HG03045 (cell line): ENCODE measurements around the gene CFAP161.
"Not testable (repeated sequence)": the region's sequence is repeated elsewhere in the genome, so short reads cannot be mapped to it uniquely, and the experiment has no call there.

Experiments
- ATAC-seq: cut with Tn5 transposase; IDR thresholded peaks from one replicate; pipeline ENCODE4 v1.9.1; 2021; ENCODE audit warnings: mild to moderate bottlenecking, moderate library complexity; ENCODE audit not compliant: unreplicated experiment

Gene CFAP161

DNA sequence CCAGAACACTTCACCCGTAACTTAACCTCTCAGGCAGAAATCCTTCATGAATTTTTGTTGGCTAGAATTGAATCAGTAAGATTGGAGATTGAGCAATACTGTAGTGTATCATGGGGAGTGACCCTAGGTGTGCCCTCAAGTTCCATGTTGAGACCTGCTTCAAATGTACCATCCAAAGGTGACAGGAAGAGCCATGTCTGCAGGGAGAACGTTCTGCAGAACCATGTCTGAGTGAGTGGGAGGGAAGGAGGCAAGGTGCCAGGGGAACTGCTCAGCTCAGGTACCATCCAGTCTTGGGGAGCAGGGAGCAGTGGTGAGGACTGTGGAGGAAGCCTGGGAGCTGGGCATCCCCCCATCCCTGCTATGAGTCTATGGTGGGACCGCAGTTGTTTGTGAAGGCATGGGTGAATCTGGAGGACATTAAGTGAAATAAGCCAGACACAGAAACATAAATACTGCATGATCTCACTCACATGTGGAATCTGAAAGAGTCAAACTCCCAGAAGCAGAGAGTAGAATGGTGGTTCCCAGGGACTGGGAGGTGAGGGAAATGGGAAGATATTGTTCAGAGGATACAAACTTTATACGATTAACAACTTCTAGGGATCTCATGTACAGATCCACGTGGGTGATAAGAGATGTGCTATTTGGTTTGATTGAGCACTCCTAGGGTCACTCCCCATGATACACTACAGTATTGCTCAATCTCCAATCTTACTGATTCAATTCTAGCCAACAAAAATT is 23.3 kb downstream of the CFAP161 start:
- ATAC-seq = no peak

DNA sequence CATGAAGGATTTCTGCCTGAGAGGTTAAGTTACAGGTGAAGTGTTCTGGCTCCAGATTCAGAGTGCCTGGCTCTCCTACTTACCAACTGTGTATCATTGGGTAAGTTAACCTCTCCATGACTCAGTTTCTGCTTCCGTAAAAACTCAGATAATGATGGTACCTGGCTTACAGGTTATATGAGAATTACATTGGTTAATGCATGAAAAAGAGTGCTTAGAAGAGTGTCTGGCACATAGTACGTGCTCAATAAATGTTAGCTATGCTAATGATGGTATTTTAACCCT is 23.8 kb downstream of the CFAP161 start:
- no peak for ATAC-seq

DNA sequence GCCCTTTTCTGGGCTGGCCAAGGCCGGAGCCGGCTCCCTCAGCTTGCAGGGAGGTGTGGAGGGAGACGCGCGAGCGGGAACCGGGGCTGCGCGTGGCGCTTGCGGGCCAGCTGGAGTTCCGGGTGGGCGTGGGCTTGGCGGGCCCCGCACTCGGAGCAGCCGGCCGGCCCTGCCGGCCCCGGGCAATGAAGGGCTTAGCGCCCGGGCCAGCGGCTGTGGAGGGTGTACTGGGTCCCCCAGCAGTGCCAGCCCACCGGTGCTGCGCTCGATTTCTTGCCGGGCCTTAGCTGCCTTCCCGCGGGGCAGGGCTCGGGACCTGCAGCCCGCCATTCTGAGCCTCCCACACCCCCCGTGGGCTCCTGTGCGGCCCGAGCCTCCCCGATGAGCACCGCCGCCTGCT is 24.5 kb downstream of the CFAP161 start:
- not testable (repeated sequence) for ATAC-seq

DNA sequence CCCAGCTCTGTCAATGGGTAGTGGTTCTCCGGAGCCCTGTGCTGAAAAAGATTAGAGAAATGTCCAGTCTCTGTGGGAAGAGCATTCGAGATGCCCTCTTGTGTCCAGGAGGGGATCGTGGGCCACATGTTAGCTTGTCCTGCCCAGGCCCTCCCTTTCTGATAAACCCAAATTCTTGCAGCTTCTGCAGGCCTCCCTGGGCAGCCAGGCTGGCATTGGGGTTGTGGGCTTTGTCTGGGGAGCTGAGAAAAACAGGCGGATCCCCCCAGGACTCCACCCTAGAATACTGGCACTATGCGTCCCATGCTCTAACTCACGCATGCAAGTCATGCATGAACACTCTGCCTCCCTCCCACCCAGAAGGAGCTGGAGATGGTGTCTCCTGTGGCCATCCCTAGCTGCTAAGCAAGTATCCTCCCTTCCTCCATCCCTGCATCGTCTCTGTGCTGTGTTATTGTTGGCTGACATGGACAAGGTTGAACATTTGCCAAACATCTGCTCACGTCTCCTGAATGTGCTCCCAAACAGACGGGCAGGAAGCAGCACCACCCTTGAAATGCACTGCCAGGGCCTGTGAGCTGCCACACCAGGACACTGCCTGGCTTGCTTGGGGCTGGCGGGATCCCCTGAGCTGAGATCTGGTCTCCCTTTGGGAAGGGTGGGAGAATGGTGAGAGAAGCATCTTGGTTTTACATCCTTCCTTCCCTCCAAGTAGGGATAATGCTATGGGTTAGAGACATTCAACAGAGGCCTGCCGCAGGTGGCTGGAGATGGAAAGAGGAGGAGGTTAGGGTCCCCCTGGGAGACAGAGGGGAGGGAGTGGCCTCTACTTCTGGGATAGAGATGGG is 26.5 kb downstream of the CFAP161 start:
- no peak for ATAC-seq

DNA sequence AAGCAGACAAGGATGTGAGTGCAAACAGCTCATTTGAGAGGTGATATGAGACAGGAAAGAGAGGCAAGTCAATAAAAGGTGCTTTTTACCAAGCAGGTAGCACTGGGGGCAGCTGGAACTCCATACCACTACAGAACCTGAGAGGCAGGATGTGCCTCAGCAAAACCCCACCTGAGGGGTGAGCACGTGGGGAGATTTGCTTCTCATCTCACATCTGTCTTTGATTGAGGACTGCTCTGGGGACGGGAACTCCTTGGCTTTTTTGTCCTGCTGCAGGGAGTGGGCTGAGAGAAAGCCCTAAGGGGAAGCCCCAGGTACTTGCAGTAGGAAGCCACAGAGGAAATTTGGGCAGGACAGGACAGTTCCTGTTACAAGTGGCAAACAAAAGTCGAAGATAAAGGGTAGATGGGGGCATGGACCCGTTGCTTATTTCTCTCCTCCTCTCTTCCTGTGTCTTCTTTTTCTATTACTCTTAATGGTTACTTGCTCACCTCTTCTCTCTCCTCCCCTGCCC is 27.1 kb downstream of the CFAP161 start:
- ATAC-seq = no peak

DNA sequence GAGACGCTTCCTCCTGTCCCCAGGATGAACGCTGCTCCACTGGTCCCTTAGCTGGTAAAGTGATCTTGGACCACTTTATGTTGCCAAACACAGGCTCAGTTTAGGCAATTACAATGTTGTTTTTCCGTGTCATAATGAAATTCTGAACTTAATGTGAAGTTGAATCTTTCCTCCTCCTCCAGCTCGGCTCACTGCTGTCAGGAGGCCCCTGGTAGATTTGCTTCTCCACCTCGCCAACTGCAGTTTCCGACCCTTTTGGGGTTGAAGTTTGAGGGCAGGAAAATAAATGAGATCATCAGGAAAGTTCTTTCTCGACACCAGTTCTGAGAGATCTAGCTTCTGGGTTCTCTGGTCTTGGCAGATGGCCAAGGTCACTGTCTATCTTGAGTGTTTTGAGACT is 27.8 kb downstream of the CFAP161 start:
- no peak for ATAC-seq

DNA sequence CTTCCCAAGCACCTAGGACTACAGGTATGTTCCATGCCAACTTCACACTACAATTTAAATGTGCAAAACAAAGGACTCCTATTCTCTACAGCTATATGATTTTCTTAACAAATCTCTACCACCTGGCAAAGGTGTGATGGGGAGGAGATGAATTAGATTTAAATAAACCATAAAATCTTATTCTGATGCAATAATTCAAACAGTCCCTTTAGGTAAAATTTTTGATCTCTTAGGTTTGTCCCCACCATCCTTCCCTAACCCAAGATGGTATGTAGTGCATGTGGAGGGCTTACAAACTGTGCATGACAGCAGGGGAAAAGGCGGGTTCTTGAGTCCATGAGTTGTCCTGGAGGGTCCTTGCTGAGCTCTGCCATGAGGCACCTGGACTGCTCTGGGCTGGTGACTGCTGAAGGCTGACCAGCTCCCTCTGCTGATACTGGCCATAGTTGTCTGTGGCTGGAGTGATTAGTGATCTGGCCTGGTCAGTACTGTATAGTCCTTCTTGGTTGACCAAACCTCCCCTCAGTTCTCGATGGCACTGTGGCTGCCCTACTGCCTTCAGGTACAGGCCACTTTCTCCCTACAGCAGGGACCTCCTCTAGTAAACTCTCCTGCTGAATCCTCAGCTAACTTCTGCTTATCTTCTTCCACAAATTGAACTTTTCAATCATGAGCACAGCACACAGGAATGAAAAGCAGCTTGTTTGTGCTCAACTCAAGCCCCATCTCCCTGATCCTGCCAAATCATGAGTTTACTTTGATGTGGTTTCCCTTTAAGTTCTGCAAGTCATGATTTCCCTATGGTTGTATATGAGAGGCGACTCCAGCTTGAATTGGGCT is 30.1 kb downstream of the CFAP161 start:
- ATAC-seq = no peak

DNA sequence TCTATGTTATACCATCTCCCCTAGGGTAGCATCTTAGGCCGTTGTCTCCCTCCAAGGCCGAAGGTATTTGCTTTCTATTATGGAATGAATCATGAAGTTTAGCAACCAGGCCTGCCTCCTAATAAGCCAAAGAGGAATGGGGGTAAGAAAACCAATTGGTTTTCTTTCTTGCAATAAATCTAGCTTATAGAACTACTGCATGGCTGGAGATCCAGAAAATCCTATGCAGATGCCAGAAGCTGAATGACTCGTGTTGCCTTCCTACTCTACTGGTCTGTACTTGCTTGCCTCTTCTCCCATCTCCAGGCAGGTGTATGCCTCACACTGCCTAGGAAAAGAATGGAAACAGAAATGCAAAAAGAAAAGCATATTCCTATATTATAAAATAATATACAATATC is 31.5 kb downstream of the CFAP161 start:
- ATAC-seq = no peak

DNA sequence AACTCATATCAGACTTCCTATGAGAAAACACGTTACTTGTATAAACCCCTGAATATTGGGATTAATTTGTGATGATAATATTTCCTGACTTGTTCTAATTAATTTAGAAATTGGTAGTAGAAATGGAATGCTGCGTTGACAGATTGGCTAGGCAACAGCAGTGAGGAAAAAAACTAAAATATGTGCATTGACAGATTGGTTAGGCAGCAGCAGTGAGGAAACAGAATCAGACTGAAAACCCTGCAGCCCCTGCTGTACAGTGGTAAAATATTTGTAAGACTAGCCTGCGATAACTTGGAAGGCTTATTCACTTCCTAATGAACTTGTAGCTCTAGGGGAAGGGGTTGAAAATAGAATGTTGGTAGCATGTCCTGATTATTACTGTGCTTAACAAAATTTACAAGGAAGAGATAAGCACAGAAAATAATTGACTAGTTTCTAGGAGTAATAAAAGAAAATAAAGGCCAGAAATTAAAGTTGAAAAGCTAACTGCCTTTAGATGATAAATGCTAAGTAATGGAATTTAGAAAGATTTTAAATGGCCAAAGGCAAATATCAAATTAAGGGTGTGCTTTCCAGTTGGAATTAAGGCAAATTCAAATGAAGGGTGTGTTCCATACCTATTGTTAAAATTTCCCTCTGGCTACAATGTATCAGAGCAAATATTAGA is 32.7 kb downstream of the CFAP161 start:
- ATAC-seq = no peak

DNA sequence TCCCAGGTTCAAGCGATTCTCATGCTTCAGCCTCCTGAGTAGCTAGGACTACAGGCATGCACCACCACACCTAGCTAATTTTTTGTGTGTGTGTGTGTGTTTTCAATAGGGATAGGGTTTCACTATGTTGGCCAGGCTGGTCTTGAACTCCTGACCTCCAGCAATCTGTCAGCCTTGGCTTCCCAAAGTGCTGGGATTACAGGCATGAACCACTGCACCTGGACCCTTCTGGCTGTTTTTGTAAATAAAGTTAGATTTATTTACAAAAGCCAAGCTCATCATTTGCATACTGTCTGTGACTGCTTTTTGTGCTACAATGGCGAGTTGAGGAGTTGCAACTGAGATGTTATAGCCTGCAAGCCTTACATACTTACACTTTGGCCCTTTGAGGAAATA is 34.1 kb downstream of the CFAP161 start:
- ATAC-seq = no peak

DNA sequence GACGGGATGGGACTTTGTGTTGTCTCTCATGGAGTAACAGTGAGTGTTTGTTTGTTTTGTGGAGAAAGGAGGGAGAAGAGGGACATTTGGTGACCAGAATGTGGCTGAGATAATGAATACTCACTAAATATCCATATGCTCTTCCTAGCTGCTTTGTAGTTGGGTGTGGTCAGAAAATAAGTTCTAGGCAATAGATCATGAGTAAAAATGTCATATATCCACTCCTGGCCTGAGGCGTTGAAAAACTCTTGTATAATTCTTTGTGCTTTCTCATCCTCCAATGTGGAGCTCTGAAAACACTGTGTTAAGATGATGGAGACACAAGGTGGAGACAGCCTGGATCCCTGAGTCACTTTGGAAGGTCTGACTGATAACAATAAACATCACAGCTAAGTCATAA is 34.6 kb downstream of the CFAP161 start:
- ATAC-seq = no peak

DNA sequence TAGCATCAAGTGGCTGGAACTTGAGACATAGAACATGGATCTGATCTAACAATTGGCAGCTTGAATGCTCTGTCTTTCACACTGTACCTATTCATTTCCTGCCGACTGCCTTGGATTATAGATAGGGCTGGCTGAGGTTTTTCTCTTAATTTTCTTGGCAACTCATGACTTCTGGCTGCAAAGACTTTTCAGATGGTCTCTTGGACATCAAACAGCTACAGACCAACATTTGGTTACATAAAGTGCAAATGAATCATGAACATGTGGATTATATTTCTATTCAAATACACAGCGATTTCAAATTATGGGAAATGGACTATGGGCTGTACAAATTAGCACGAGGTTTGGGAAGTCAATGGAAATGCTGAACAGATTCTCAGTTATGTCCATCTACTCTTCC is 36.4 kb downstream of the CFAP161 start:
- ATAC-seq = no peak

DNA sequence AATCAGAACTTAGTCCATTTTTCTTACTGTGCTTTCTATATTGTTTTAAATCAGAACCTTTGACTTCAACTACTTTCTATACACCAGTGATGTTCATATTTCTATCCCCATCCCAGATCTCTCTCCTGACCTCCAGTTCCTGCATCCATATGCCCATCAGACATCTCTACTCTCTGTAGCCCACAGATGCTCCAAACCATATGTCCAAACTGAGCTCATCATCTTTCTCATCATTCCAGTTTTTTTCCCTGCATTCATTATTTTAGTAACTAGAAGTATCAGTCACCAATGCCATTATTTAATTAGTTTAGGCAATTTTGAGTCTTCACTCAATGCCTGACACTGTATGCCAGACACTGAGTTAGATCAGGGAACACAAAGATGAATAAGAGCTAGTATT is 37.2 kb downstream of the CFAP161 start:
- ATAC-seq = no peak

DNA sequence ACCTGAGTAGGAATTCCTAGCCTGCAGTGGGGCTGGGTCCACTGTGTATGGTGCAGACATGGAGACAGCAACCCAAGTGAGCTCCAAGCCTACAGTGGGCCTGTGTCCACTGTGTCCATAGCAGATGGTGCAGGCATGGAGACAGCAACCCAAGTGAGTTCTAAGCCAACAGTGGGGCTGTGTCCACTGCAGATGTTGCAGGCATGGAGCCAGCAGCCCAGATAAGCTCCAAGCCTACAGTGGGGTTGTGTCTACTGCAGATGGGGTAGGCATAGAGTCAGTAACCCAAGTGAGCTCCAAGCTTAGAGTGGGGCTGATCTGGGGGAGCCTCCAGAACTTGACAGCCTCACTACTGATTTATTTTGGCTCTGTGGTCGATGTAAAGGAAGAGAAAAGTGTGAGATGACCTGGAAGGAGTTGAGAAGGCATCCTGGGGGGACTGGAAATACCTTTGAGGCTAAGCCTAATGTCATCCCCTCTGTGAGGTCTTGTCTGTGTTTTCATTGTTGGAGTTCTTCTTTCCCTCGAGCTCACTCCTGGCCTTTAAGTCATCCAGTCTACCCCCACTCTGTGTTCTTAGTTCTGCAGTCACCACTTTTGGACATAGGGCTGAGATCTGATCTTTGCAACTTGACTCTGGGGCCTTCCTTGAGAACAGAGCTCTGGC is 40.2 kb downstream of the CFAP161 start:
- no peak for ATAC-seq

DNA sequence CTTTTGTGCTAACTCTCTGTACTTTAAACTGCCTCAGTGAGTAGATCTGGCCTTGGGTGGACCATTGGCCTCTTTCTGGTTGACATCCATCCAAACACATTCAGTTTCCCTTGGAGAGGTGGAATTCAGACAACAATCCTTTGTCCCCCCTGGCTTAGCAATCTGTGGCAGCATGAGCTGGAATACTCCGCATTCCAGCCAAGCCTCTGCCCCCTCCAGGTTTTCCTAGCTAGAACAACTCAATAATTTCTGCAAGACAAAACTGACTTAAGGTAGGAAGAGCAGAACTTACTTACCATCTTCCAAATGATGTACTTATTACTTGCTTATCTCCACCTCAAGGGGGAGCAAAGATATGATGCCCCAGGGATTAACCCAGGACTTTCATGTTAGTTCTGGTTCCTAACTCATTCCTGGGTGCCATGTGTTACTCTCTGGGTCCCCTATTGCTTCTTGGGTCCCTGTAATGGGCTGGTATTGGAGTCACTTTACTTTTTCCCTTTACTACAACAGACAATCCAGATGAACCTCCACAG is 40.8 kb downstream of the CFAP161 start:
- no peak for ATAC-seq

DNA sequence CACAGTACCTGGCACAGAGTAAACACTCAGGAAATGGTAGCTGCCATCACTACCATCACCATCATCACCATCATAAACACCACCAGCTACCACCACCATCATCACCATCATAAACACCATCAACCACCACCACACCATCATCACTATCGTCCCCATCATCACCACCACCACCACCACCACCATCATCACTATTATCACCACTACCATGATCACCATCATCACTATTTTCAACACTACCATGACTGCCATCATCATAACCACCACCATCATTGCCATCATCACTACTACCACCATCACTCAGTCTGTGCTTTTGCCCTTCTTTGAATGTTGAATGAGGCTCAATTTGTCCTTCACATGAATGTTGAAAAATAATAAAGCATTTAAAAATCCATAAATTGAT is 41.4 kb downstream of the CFAP161 start:
- ATAC-seq = no peak

DNA sequence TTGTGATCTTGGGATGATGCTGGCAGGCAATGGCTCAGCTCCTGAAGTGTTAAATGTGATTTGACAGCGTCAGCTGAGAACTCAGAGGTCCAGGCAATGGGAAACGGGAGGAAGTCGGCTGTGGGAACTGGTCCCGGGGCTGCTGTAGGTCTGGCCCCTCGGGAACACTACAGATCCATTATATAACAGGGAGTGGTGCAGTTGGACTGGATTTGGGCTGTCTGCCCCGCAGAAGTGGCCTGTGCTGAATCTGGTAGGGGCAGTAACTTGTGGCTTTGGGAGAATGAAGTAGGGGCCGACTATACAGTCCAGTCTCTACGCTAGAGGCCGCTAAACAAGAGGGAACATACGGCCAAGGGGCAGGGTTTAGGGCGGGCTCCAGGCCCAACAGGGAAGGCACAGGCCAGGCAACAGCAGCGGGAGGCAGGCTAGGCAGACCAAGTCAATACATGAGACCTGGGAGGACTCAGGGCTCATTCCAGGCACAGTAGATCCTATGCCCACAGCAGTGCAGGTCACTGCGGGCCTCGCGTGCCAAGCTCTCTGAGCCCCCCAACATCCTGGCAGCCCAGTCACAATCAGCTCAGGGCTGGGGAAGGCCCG is 42.3 kb downstream of the CFAP161 start:
- no peak for ATAC-seq

DNA sequence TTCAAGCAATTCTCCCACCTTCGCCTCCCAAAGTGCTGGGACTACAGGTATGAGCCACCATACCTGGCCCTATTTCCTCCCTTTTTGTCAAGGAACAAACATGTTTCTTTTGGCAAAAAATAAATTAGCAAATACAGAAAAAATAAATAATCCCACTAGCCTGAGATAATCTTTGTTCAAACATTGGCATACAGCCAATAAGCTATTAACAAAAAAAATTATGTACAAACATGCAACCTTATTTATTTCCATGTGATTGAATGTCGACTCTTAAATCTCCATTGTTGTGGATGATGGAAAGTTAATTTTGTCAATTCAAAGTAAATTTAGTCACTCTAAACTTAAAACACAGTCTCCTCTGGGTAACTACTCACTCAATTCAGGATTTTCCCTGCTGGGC is 44.3 kb downstream of the CFAP161 start:
- no peak for ATAC-seq

DNA sequence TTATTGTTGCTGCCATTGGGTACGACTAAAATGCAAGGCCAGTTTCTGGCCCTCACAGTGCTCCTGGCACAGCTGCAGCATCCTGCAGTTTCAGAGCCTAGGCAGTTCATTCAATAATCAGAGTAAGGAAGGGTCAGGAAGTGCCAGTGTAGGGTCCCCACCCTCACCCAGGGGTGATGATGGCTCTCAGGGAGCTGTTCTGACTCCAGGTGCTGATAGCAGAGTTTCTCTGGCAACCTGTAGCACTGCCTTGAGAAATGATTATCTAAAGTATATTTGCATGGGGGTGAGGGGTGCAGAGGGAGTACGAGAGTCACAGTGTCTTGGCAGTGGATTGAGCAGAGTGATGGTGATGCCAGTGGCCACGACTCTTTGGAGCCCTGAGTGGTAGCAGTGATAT is 47.1 kb downstream of the CFAP161 start:
- ATAC-seq = no peak
